Kidney capillary endothelial cell (primary cell): ENCODE results near the gene PLEKHA6.

ENCODE experiments used
- DNase-seq: peaks from one replicate; pipeline ENCODE4 v3.0.0-alpha.2; 2018; ENCODE audit warnings: low spot score

PLEKHA6 gene

DNA sequence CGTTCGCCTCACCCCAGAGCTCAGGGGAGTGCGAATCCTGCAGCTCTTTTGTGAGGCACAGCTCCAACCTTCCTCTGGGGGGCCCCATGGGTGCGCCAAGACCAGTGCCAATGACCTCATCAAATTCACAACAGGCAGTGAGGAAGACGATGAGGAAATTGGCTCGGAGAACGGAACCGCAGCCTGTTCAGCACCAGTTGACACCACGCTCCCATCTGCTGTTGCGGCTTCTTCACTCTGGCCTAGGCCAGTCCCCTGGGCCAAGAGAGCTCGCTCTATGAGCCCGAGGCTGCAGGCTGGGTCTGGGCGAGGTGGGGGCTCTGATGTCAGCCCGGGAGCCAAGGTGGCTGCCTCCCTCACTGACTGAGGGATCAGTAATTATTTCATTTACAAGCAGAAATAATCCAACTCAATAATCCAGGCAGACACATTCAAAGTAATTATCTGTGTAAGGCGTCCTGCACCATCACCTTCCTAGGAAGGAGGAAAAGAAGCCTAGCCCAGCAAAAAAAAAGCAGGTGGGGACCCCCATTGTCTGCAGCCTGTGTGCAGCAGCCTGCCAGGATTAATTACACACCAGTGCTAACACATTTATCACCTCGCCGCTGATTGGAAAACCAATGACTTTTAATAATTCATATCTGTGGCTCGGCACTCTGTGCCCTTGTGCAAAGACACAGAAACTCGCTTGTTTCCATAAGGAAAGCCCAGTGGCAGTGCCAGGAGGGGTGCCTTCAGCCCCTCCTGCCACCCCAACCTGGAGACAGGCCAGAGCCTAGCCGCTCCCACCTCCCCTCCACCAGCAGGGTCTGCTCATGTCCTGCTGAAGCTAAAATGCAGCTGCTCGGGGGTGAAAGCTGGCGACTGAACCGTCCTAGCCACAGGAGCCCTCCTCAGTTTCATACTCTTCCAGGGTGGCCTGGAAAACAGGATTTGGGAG, 1.9 kb downstream of the PLEKHA6 start:
- DNase-seq: no peak

DNA sequence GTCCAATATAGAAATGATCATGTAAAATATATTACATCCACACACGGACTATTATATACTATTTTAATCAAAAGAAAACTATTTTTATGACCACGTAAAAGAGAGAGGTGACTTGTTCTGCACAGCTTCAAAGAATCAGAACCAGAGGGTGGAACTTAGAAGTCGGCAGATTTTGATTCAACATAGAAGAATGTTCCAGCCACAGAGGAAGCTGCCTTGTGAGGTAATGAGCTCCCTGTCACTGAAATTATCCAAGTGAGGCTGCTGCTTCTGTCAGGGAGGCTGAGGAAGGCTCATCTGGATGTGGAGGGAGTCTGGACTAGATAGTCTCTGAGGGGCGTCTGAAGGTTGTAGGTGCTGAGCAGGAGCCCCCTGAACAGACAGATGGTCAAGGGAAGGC, 2.7 kb downstream of the PLEKHA6 start:
- no peak for DNase-seq

DNA sequence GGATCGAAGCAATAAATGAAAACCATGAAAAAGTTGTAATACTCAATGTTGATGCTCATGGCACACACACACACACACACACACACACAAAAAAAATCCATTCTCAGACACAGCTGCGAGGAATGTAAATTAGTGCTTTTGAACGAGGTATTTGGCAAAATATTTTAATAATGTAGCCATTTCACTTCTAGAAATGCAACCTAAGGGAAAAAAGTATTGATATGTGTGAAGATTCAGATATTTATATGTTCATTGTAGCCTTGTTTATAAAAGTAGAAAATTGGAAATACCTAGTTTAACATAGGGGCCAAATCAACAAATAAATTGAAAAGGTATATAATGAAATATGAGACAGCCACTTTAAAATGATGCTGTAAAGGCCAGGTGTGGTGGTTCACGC, 3.8 kb downstream of the PLEKHA6 start:
- no peak for DNase-seq

DNA sequence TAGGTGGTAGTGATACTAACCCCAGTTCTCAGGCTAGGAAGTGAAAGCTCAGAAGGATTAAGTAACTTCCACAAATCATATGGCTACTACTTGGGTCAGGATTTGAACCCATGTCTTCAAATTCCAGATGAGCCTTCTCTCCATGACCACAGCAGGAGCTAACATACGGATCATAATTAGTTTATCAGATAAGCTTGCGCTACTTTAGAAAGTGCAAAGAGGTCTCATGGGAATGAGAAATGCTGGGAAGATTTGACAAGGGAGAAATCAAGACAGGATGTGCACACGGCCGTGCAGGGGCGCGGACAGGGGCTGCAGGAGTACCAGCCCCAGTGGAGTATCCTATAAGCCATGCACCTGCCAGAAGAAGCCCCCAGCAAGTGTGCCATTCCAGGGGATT, 5.2 kb downstream of the PLEKHA6 start:
- DNase-seq: no peak

DNA sequence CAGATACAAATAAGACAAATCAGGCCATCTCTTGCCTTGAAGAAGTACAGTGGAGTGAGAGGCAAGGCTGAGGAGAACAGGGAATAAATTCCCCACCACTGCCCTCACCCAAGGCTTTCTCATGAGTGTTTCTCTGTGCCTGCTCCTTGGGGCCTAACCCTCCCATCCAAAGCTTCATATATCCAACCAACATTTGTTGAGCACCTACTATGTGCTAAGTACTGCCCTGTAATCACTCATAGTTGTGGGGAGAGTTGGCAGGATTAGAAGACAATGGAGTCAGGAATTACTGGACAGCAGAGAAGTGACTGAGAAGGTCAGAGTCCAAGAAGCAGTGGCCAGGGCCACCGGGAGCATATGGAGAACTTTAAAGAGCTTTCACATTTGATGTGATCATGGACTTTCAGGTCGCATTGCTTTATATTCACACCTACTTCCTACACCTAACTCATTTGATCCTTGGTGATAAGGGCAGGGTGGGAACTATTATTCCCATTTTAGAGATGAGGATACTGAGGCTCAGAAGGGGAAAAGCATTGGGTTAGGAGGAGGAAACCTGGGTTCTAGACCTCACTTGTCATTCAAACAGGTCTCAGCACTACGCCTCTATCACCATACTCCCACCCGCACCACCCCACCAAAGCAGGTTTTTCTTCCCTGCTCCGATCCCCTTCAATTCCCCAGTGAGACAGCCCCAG, 6.4 kb downstream of the PLEKHA6 start:
- no peak for DNase-seq

DNA sequence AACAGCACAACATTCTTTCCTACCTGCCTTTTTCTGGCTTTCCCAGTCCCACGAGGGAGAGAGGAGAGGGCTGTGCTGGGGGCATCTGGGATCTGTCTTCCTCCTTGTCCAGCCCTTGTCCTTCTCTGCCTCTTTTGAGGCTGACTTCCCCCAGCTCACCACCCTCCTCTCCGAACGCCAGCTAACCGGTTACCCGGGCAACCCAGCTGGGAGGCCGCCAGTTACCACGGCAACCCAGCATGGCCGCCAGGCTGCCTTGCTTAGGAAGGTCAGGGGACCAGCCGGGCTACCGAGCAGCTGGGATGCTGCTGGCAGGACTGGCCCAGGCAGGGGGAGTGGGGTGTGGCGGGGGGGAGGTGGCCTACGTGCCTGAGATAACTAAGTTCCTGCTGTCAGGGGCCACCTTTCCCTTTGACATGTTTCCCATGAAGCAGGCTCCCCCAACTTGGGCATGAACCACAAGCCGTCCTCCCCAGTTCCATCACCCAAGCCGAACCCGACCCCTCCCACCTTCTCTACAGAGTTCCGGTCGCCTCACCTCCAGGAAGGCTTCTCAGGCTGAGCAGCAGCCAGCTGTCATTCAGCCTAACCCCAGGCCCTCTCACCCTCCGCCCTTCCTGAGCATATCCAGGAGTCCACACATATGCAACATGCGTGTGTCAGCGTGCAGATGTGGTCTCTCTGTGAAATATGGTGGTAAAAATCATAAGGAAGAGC, 8.7 kb downstream of the PLEKHA6 start:
- DNase-seq: no peak

DNA sequence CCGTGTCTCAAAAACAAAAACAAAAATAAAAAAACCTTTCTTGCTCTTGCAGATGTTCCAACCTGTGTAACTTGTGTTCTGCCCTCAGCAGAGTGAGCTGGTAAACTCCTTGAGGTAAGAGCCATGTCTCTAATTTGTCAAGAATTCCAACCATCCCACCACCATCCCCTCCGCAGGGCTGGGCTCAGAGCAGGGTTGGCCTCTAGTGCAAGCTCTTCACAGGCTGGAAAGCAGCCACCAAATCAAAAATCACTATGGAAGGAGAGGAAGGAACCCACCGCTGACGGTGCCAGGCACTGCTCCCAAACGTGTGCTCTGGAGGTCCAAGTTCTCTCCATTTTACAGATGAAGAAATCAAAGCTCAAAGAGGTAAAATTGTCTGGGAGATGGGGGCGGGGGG, 9.4 kb downstream of the PLEKHA6 start:
- no peak for DNase-seq

DNA sequence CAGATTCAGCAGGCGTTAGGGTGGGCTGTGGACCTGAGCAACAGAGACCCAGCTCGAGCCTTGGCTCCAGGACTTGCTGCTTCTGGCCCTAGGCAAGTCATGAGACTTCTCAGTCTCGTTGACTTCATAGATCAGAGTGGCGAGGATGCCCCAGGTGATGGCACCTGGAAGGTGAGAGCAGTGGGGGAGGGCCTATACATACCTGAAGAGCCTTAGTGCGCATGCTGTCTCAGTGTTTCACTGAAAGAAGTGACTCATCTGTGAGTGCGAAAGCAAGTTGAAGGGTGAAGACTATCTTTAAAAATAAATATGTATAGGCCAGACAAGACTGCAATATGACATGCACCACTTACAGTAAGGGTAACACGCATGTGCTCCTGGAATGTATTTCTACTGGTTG, 10.1 kb downstream of the PLEKHA6 start:
- no peak for DNase-seq

DNA sequence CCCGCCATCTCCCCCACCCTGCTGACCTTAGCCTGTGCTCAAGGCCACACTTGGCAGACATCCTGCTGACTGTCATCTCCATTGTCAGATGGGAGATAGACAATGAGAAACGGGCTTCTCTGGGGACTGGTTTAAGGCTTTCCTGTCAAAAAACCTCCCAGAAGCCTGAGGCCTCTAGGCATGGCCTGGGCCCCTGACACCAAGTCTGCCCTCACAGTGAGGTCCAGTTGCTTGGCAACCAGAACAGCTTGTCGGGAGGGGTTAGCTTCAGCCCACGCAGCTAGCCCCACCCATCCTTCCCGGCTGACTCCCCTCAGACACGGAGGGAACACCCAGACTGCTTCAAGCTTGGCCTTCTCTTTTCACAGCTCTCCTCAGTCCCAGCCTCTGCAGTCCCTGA, 11.0 kb downstream of the PLEKHA6 start:
- no peak for DNase-seq

DNA sequence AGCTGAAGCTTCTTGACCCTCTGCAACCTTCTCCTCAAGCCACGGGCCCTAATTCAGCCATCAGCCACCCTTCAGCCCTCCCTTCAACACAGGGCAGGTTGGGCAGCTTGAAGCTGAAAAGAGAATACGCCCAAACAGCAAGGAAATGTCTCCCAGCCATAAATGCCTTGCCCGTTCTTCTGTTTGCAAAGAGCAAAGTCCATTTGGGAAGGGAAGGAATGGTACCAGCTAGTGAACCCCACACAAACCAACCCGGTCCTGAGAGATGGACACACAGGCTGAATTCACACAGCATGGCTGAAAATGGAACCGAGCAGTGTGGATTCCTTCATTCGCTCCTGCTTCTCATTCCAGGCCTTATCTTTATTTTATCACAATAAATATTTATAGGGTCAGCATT, 11.5 kb downstream of the PLEKHA6 start:
- DNase-seq: no peak

DNA sequence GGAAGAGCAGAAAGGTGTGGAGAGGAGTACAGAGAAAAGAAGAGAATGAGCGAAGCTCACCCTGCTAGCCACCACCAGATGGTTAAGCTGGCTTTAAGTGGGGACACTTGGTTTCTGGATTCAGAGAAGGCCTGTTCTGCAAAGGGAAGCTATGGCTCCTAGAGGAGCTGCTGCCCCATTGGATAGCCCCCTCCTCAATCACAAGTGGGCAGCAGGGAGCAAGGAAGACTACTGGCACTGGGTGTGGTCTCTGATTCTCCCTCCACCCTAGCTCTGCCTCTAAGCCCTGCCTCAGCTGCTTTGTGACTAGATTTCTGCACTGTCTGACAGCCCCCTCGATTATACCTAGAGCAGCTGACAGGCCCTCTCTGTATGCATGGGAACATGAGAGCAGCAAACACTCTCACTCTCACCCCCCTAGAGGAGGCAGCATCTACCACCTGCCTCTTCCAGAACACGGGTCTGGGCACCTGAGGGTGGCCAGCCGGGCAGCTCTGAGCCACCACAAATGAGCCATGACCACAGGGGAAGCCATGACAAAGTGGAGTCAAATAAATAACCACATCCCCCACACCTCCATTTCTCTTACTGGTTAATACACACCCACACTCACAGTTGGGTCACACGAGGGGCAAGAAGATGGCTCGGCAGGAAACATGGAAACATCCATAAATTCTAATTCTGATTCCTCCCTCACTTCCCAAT, 13.6 kb downstream of the PLEKHA6 start:
- no peak for DNase-seq

DNA sequence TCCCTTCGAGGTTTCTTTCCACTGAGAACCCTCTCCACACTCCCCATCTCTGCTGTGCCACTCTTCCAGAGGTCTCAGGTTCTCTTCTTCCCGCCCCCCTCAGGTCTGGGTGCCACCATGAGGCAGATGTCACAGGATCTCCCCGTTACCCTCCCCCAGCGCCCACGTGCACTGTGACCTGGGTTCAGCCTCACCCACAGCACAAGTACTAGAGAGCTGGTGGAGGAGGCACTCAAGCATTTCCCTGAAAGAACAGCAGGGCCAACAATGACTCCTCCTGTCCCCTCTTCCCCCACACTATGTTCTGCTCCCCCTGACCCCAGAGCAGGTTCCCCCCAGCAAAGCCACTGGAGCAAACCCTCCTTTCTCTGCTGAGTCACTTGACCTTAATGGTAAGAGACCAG, 14.3 kb downstream of the PLEKHA6 start:
- DNase-seq: no peak

DNA sequence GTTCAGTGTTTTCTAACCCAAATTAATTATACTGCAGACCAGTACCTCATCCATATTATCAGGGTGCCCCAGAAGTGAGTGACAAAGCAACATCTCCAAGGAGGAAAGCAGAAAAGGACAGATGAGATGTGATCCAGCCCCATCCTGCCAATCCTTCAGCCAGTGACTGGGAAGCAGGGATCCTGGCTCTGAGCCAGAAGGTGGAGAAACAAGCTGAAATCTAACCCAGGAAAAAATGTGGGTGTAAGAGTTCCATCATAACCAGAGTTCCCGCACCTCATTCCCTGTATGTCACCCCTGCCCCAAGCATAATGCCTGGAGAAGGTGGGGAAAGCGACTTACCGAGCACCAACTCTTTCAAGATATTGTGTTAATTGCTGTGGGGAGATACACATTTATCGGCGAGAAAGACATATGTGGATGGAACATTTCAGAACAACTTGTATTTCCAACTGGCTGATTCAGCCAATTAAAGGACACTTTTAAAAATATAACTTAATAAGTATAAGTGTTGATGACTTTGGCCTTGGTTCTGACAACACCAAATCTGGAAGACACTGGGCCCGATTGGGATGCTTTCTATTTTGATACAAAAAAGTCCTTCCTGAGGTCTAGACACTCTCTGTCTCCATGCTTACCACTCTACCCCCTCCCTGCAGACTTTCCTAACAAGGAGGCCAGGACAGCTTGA, 14.9 kb downstream of the PLEKHA6 start:
- DNase-seq: no peak

DNA sequence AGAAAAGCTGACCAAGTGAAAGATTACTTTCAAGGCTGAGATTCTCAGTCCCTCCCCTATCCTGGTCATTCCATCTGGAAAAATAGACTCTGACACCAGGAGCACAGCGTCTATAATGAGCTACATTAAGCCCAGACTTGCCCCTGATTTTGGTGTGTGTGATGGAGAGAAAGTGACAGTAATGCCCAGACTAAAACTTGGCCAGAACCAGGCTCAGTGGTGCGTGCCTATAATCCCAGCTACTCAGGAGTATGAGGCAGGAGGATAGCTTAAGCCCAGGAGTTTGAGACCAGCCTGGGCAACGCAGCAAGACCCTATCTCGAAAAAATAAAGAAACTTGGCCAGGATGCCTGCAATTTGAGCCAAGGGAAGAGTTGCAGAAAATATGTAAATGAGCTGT, 15.9 kb downstream of the PLEKHA6 start:
- no peak for DNase-seq

DNA sequence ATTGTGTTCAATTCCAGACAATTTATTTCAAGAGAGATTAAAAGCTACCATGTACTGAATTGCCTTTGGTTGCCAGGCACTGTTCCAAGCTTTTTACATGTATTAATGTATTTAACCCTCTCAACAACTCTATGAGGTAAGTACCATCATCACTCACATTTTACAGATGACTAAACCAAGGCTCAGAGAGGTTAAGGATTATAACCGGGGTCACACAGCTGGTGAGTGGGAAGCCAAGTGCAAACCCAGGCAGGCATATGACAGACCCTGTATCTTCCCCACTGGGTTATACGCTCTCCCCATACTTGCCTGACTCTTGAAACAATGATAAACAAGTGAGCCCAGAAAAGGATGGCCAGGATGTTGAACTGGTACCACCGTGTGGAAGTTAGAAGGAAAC, 16.5 kb downstream of the PLEKHA6 start:
- no peak for DNase-seq

DNA sequence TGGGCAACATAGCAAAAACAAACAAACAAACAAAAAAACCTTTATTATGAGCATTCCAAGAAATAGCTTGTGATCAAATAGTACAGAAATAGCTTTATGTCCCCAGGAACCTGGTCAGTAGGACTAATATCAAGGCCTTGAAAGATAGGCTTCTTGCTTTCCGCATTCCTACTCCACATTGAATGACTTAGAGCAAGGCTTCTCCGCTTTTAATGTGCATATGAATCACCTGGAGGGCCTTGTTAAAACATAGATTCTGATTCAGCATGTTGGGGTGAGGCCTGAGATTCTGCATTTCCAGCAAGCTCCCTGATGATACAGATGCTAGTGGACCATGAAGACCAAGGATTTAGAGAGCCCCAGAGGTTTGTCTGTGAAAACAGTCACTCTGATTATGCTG, 17.4 kb downstream of the PLEKHA6 start:
- DNase-seq: no peak

DNA sequence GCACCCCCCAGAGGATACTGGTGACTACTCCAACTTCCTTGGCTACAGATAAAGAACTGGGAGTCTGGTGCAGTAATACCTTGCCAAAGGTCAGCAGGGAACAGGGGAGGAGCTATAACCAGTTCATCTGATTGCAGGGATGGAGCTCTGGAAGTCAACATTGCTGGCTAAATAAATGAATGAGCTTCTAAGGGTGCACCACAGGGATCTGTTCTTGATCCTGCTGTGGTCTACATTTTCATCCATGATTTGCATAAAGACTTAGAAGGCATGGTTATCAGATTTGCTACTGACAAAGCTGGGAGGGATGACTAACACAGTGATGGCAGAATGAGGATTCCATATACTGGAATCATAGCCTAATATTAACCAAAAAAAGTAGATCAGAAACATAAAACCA, 18.3 kb downstream of the PLEKHA6 start:
- no peak for DNase-seq

DNA sequence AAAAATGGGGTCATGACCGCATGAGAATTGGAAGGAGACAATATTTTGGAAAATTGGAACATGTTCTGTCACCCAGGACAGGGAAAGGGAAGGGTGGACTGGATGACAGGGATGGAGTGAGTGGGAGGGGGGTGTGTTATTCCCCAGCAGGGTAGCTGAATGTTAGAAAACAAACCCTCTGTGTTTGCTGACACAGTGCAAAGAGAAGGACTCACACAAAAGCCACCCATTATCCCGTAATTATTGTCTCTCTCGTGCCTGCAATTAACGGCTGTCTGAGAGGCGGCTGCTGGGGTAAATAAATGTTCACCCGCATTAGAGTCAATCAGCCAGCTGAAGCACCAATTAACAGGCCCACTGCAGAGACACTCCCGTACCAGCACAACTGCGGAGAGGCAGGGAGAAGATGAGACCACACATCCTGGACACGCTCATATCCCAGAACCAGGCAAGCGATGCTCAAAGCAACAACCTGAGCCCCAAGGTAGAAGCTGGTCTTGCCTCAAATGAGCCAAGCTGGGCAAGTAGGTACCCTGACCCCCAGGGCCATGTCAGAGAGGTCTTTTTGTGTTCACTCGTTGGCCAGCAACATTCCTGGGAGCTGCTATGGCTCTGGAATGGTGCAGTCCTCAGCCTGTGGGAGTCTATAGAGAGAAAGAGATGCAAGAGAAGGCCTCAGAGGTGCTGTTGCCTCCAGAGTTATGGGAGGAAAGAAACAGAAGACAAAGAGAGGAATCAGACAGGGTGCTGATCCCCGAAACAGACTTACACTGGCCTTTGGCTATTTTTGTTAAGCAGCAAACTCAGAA, 19.4 kb downstream of the PLEKHA6 start:
- DNase-seq: no peak

DNA sequence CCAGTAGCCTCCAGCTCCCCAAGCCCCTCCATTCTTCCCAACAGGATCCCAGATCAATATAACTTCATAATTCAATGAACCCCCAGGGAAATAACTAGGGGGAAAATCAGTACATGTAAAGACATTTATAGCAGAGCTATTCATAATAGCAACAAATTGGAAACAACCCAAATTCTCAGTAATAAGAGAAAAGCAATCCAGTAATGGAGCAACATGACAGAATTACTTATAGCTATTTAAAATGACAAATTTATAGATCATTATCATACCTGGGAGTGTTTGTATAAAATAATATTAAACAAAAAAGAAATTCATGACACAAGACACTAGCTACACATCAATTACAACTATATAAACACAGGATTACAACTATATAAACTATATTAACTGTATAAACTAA, 20.2 kb downstream of the PLEKHA6 start:
- DNase-seq: no peak

DNA sequence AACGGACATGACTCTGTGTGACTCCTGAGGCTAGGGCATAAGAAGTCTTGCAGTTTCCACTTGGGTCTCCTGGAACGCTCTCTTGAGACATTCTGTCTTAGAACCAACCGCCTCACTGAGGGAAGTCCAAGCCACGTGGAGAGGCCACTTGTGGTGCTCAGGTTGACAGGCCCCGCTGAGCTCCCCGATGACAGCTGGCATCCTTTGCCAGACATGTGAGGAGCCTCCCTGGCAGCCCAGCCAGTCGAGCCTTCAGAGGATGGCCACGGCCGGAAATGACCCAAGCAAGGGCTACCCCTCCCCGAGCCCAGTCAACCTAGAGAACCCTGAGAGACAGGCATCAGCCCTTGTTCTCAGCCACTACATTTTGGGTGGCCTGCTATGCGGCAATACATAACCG, 20.7 kb downstream of the PLEKHA6 start:
- DNase-seq: no peak

DNA sequence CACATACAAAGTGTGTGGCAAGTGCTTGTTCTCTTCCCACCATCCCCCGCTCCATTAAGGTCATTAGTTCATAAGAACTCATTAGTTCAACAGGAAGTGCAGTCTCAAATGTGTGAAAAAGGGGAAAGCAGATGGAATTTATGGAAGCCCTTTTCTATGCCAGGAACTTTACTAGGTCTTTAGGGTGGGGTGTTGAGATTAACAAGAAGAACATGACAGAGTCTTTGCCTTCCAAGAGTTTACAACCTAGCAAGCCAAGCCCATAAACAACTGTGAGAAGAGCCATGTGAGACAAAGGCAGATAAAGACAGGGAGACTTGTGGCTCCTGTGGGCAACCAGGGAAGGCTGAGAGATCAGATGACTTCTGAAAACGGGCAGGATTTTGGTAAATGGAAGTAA, 21.4 kb downstream of the PLEKHA6 start:
- DNase-seq: no peak
